Type B pancreatic cell (in vitro differentiated cells): ENCODE data around the gene MAP2. TPM values are rescaled to one million over a fixed set of nuclear protein-coding genes. Genes with fewer than 3 reads are reported as not detected.

ENCODE experiments used
- DNase-seq: peaks from one replicate; pipeline ENCODE4 v3.0.0; 2021; ENCODE audit warnings: mixed read lengths; ENCODE audit not compliant: unreplicated experiment; ENCODE audit errors: extremely low spot score
- H3K27ac Mint-ChIP-seq: 2 replicates; pipeline ENCODE4 v1.8.0; 2021; ENCODE audit warnings: mild to moderate bottlenecking, mixed read lengths
- H3K27me3 Mint-ChIP-seq: 2 replicates; pipeline ENCODE4 v1.8.0; 2021; ENCODE audit warnings: mixed read lengths
- H3K36me3 Mint-ChIP-seq: 2 replicates; pipeline ENCODE4 v1.8.0; 2021; ENCODE audit warnings: mixed read lengths
- H3K4me1 Mint-ChIP-seq: one replicate; pipeline ENCODE4 v1.8.0; 2021; ENCODE audit warnings: mixed read lengths; ENCODE audit not compliant: unreplicated experiment
- H3K4me3 Mint-ChIP-seq: 2 replicates; pipeline ENCODE4 v1.8.0; 2021; ENCODE audit warnings: mild to moderate bottlenecking, mixed read lengths
- H3K9me3 Mint-ChIP-seq: 2 replicates; pipeline ENCODE4 v1.8.0; 2021; ENCODE audit warnings: mixed read lengths
- total RNA-seq: library from RNA; stranded (reverse); gene quantifications from 2 replicates; pipeline ENCODE4 v1.2.1, GENCODE V29; 2021; ENCODE audit warnings: low replicate concordance
- TF ChIP-seq, protein P1 (sequence below): fragments of 200-600 bp; sonication (generic); conservative IDR thresholded peaks from 2 replicates; pipeline ENCODE4 v1.5.0; 2021; ENCODE audit warnings: antibody characterized with exemption, mild to moderate bottlenecking

MAP2 gene
- total RNA-seq, 1 donor from 2014 or later: 37.5 TPM

DNA sequence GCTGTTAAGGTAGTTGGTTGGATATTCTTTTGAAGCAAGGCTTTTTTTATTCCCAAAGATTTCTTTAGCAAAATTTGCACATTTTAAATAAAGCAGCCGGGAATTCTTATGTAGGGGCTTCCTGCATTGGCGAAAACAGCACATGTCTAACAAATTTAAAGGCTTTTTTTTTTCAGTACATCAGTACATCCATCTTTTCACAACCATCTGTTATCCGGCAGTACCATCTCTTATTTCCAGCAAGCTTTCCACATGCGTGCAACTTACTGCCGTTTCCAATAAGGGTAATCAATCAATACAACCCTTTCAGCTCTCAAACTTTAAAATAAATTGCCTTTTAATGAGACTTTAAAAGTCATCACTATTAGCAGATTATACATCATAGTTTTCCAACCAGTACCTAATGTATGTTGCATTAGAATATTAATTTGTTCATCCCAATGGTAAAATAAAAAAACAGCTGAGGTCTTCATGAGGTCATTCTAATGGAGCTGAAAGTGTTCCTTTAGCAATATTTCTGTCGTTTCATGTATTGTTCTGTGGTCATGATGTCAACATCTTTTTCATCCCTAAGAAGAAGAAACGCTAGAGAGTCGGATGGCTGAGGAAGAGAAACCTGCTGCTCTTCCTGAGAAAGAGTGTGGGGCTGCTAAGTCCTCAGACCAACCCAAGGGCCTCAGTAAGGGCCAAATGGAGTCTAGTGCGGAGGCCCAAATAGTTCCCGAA lies 266.3 kb downstream of the MAP2 start:
- H3K4me3 Mint-ChIP-seq: no peak overlapping the region
- DNase-seq: no peak
- H3K36me3 Mint-ChIP-seq: no peaks in the 10 kb centered on the region
- peaks cover 5% of the 10 kb centered on the region for H3K27me3 Mint-ChIP-seq
- TF ChIP-seq, protein P1, sequence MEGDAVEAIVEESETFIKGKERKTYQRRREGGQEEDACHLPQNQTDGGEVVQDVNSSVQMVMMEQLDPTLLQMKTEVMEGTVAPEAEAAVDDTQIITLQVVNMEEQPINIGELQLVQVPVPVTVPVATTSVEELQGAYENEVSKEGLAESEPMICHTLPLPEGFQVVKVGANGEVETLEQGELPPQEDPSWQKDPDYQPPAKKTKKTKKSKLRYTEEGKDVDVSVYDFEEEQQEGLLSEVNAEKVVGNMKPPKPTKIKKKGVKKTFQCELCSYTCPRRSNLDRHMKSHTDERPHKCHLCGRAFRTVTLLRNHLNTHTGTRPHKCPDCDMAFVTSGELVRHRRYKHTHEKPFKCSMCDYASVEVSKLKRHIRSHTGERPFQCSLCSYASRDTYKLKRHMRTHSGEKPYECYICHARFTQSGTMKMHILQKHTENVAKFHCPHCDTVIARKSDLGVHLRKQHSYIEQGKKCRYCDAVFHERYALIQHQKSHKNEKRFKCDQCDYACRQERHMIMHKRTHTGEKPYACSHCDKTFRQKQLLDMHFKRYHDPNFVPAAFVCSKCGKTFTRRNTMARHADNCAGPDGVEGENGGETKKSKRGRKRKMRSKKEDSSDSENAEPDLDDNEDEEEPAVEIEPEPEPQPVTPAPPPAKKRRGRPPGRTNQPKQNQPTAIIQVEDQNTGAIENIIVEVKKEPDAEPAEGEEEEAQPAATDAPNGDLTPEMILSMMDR: no peak
- H3K27ac Mint-ChIP-seq: no peak overlapping the region
- H3K9me3 Mint-ChIP-seq: no peaks in the 10 kb centered on the region
- no peaks in the 10 kb centered on the region for H3K4me1 Mint-ChIP-seq

DNA sequence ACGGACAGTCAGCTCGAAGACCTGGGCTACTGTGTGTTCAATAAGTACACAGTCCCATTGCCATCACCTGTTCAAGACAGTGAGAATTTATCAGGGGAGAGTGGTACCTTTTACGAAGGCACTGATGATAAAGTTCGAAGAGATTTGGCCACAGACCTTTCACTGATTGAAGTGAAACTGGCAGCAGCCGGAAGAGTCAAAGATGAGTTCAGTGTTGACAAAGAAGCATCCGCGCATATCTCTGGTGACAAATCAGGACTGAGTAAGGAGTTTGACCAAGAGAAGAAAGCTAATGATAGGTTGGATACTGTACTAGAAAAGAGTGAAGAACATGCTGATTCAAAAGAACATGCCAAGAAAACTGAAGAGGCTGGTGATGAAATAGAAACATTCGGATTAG lies 270.9 kb downstream of the MAP2 start:
- H3K36me3 Mint-ChIP-seq: no peaks in the 10 kb centered on the region
- peaks cover 5% of the 10 kb centered on the region for H3K27me3 Mint-ChIP-seq
- H3K4me3 Mint-ChIP-seq: no peak overlapping the region
- H3K27ac Mint-ChIP-seq: no peak overlapping the region
- no peak for DNase-seq
- H3K4me1 Mint-ChIP-seq: peaks cover 5% of the 10 kb centered on the region
- no peaks in the 10 kb centered on the region for H3K9me3 Mint-ChIP-seq
- TF ChIP-seq, protein P1: no peak

DNA sequence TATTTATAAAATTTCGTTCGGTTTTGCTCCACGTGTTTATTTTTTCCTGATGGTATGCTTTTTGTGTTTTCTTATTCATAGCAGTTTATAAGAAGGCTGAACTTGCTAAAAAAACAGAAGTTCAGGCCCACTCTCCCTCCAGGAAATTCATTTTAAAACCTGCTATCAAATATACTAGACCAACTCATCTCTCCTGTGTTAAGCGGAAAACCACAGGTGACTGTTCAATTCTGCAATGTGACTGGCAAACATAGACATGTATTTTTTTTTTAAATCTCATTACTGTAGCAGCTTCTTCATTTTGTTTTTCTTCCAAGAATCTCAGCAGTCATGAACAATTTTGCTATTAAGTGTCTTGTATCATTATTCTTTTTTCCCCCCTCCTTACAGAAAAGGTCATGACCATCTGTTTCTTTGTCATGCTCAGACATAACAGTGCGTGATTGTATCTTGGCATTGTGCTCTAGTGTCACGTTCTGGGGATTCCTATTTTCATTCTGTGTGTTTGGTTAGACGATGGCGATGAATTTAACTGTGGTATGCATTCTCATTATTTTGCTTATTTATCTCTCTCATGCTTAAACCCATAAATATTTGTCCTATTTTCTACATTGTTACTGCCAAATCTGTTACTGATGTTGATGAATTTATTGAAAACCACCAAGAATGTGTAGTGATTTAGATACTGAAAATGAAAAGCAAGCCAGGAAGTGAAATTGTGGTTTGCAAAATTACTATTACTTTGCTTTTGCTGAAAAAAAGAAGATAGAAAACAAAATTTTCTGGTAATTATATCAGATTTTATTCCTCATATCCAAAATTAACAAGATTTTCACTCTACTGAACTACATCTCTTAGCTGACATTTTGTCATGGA lies 273.2 kb downstream of the MAP2 start:
- H3K27ac Mint-ChIP-seq: no peak overlapping the region

DNA sequence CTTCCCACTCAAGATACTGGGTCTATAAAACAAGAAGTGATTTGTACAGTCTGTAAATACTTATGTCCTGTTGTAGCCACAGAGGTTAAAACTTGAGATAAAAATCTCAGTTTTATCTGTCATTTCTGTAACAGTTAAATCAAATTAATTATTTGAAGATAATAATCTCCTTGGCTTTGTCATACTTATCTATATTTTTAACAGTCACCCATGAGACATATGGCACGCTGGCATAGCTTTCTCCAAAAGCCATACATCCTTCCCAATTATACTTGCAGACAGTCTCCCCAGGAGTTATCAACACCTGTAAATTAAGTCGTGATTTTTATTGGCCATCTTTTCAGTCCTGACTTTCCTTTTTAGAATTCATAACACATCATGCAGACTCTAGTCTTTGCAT lies 278.9 kb downstream of the MAP2 start:
- Mint-ChIP-seq H3K27me3 (no peaks in the 10 kb centered on the region), H3K27ac (no peak overlapping the region), H3K4me3 (no peak overlapping the region), H3K4me1 (no peaks in the 10 kb centered on the region), H3K9me3 (no peaks in the 10 kb centered on the region), H3K36me3 (no peaks in the 10 kb centered on the region)
- TF ChIP-seq, protein P1: no peak
- no peak for DNase-seq

More for the DNA sequence above, 273.2 kb downstream of the MAP2 start:
- Mint-ChIP-seq H3K36me3 (no peaks in the 10 kb centered on the region), H3K27me3 (peaks cover 5% of the 10 kb centered on the region), H3K4me1 (peaks cover 5% of the 10 kb centered on the region), H3K4me3 (no peak overlapping the region), H3K9me3 (no peaks in the 10 kb centered on the region)
- no peak for DNase-seq
- TF ChIP-seq, protein P1: no peak

DNA sequence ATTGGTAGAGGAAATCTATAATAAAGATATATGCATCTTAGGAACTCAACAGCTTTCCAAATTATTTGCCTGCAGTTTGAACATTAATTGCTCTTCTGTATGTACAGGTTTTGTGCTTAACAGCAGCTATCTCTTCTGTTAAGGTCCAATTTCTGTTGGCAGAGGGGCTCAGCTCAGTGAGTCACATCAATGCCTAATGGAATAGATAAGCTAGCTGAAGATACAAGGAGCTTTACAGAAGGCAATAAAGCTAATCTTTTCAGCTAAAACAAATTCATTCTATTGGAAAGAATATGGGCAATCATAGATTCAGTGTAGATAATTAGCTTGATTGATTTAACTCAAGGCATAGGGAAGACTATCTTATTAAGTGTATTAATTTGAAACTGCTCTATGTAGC lies 289.4 kb downstream of the MAP2 start:
- TF ChIP-seq, protein P1: no peak
- Mint-ChIP-seq H3K27ac (no peak overlapping the region), H3K27me3 (no peaks in the 10 kb centered on the region), H3K9me3 (no peaks in the 10 kb centered on the region), H3K36me3 (no peaks in the 10 kb centered on the region), H3K4me3 (no peak overlapping the region), H3K4me1 (no peaks in the 10 kb centered on the region)
- no peak for DNase-seq
